H9 (cell line): Measurements from ENCODE around the gene YBX3. TPM values are rescaled to one million over a fixed set of nuclear protein-coding genes. Genes with fewer than 3 reads are reported as not detected.

ENCODE experiments used
- DNase-seq: peaks from one replicate; pipeline ENCODE4 v3.0.0-alpha.2; 2017
- H2AFZ ChIP-seq: one replicate; pipeline ENCODE4 v1.6.1; 2013; ENCODE audit warnings: mild to moderate bottlenecking, low read length, control low read depth, moderate library complexity
- H2AK5ac ChIP-seq: 2 replicates; pipeline ENCODE4 v1.6.1; 2013; ENCODE audit warnings: low read length, control low read depth, mixed read lengths; ENCODE audit not compliant: insufficient read length
- H2BK120ac ChIP-seq: one replicate; pipeline ENCODE4 v1.6.1; 2013; ENCODE audit warnings: low read depth, mild to moderate bottlenecking, low read length, control low read depth, inconsistent platforms; ENCODE audit not compliant: poor library complexity, severe bottlenecking
- H2BK12ac ChIP-seq: 2 replicates; pipeline ENCODE4 v1.6.1; 2013; ENCODE audit warnings: low read length, control low read depth, mixed read lengths, low read depth; ENCODE audit not compliant: insufficient read length
- H2BK15ac ChIP-seq: 2 replicates; pipeline ENCODE4 v1.6.1; 2013; ENCODE audit warnings: low read depth, low read length, control low read depth
- H2BK20ac ChIP-seq: one replicate; pipeline ENCODE4 v1.6.1; 2013; ENCODE audit warnings: low read depth, mild to moderate bottlenecking, low read length, control low read depth, inconsistent platforms; ENCODE audit not compliant: poor library complexity, severe bottlenecking
- H2BK5ac ChIP-seq: 2 replicates; pipeline ENCODE4 v1.6.1; 2013; ENCODE audit warnings: low read length, control low read depth, mixed read lengths; ENCODE audit not compliant: insufficient read length
- H3K14ac ChIP-seq: 2 replicates; pipeline ENCODE4 v1.6.1; 2013; ENCODE audit warnings: low read length, control low read depth; ENCODE audit not compliant: insufficient read depth
- H3K18ac ChIP-seq: 2 replicates; pipeline ENCODE4 v1.6.1; 2013; ENCODE audit warnings: low read depth, mild to moderate bottlenecking, mixed read lengths, low read length, control low read depth; ENCODE audit not compliant: insufficient read length
- H3K23ac ChIP-seq: 2 replicates; pipeline ENCODE4 v1.6.1; 2013; ENCODE audit warnings: low read length, control low read depth, mixed read lengths, low read depth; ENCODE audit not compliant: insufficient read length
- H3K23me2 ChIP-seq: 2 replicates; pipeline ENCODE4 v1.6.1; 2013; ENCODE audit warnings: low read depth, mild to moderate bottlenecking, mixed read lengths, low read length, control low read depth; ENCODE audit not compliant: insufficient read length, poor library complexity, severe bottlenecking
- H3K27ac ChIP-seq: 2 replicates; pipeline ENCODE4 v1.5.1; 2013; ENCODE audit warnings: low read length, control low read depth, mixed read lengths, low read depth; ENCODE audit not compliant: insufficient read length
- H3K27me3 ChIP-seq: 2 replicates; pipeline ENCODE4 v1.6.1; 2013; ENCODE audit warnings: low read length, control low read depth, inconsistent platforms; ENCODE audit not compliant: insufficient read depth
- H3K4ac ChIP-seq: 2 replicates; pipeline ENCODE4 v1.6.1; 2013; ENCODE audit warnings: low read depth, mild to moderate bottlenecking, control low read depth, inconsistent platforms, low read length, moderate library complexity
- H3K4me1 ChIP-seq: 2 replicates; pipeline ENCODE4 v1.6.1; 2013; ENCODE audit warnings: low read length, control low read depth, inconsistent platforms; ENCODE audit not compliant: insufficient read depth
- H3K4me2 ChIP-seq: 2 replicates; pipeline ENCODE4 v1.6.1; 2013; ENCODE audit warnings: low read length, control low read depth, mixed read lengths; ENCODE audit not compliant: insufficient read length, insufficient read depth
- H3K56ac ChIP-seq: 2 replicates; pipeline ENCODE4 v1.6.1; 2013; ENCODE audit warnings: low read depth, mild to moderate bottlenecking, mixed read lengths, low read length, control low read depth; ENCODE audit not compliant: insufficient read length
- H3K79me1 ChIP-seq: 2 replicates; pipeline ENCODE4 v1.6.1; 2013; ENCODE audit warnings: low read depth, mild to moderate bottlenecking, moderate library complexity, low read length, control low read depth, inconsistent platforms; ENCODE audit not compliant: insufficient read depth, poor library complexity, severe bottlenecking
- H3K79me2 ChIP-seq: 2 replicates; pipeline ENCODE4 v1.6.1; 2013; ENCODE audit warnings: low read length, control low read depth, inconsistent platforms; ENCODE audit not compliant: insufficient read depth
- H3K9ac ChIP-seq: 2 replicates; pipeline ENCODE4 v1.6.1; 2013; ENCODE audit warnings: low read length, control low read depth, mixed read lengths; ENCODE audit not compliant: insufficient read length; ENCODE audit errors: extremely low read depth
- H3K9me3 ChIP-seq: one replicate; pipeline ENCODE4 v1.6.1; 2013; ENCODE audit warnings: low read depth, low read length, inconsistent platforms; ENCODE audit not compliant: control insufficient read depth
- H3T11ph ChIP-seq: one replicate; pipeline ENCODE4 v1.6.1; 2013; ENCODE audit warnings: mild to moderate bottlenecking, low read length, control low read depth, inconsistent platforms
- H4K20me1 ChIP-seq: one replicate; pipeline ENCODE4 v1.6.1; 2013; ENCODE audit not compliant: control insufficient read depth, insufficient read length, insufficient read depth
- H4K5ac ChIP-seq: 2 replicates; pipeline ENCODE4 v1.6.1; 2013; ENCODE audit warnings: low read depth, mild to moderate bottlenecking, mixed read lengths, low read length, control low read depth; ENCODE audit not compliant: insufficient read length
- H4K8ac ChIP-seq: replicated peaks from 2 replicates; pipeline ENCODE4 v1.6.1; 2013; ENCODE audit warnings: low read length, control low read depth, mixed read lengths, low read depth; ENCODE audit not compliant: insufficient read length
- H4K91ac ChIP-seq: 2 replicates; pipeline ENCODE4 v1.6.1; 2013; ENCODE audit warnings: low read depth, mild to moderate bottlenecking, moderate library complexity, mixed read lengths, low read length, control low read depth; ENCODE audit not compliant: insufficient read length
- H3K27ac Mint-ChIP-seq, 3 experiments: 2 replicates in 2 of 3; 3 replicates in 1 of 3; pipeline ENCODE4 v1.8.0; 2020 to 2021; ENCODE audit warnings: mixed read lengths in 3 of 3, mild to moderate bottlenecking in 1 of 3, moderate library complexity in 1 of 3
- H3K27me3 Mint-ChIP-seq: 2 replicates; pipeline ENCODE4 v1.8.0; 2021; ENCODE audit warnings: low read depth, mild to moderate bottlenecking, moderate library complexity, mixed read lengths
- H3K36me3 Mint-ChIP-seq, 3 experiments: 2 replicates in 2 of 3; 3 replicates in 1 of 3; pipeline ENCODE4 v1.8.0; 2020 to 2021; ENCODE audit warnings: low read depth in 3 of 3, mixed read lengths in 3 of 3; ENCODE audit not compliant: insufficient read depth in 1 of 3
- H3K4me1 Mint-ChIP-seq, 2 experiments: 2 replicates each; pipeline ENCODE4 v1.8.0; 2020; ENCODE audit warnings: mixed read lengths in 2 of 2
- H3K4me3 Mint-ChIP-seq, 2 experiments: 2 replicates in 1 of 2; 3 replicates in 1 of 2; pipeline ENCODE4 v1.8.0; 2020 to 2021; ENCODE audit warnings: mild to moderate bottlenecking in 2 of 2, mixed read lengths in 2 of 2, moderate library complexity in 1 of 2
- H3K9me3 Mint-ChIP-seq, 2 experiments: 2 replicates in 1 of 2; 3 replicates in 1 of 2; pipeline ENCODE4 v1.8.0; 2020; ENCODE audit warnings: mild to moderate bottlenecking in 2 of 2, mixed read lengths in 2 of 2, moderate library complexity in 1 of 2
- WGBS: extraction: QIAGEN DNeasy Blood & Tissue Kit; methylation state at CpG from one replicate; pipeline ENCODE4 v1.1.7; 2013; ENCODE audit warnings: missing lambda C conversion rate, low lambda C conversion rate, mixed read lengths; ENCODE audit not compliant: insufficient read length; ENCODE audit errors: extremely low coverage; 5-methylcytosine and 5-hydroxymethylcytosine counted together
- total RNA-seq: library from RNA; stranded (reverse); gene quantifications from 2 replicates; pipeline ENCODE4 v1.2.1, GENCODE V29; 2021
- TF ChIP-seq, protein P1 (sequence below): fragments of 200-600 bp; sonication (generic); conservative IDR thresholded peaks from 3 replicates; pipeline ENCODE4 v1.8.0; 2021; ENCODE audit warnings: antibody characterized with exemption, mild to moderate bottlenecking

The YBX3 gene
- total RNA-seq, 1 experiment from 2014 or later = 343 TPM

DNA sequence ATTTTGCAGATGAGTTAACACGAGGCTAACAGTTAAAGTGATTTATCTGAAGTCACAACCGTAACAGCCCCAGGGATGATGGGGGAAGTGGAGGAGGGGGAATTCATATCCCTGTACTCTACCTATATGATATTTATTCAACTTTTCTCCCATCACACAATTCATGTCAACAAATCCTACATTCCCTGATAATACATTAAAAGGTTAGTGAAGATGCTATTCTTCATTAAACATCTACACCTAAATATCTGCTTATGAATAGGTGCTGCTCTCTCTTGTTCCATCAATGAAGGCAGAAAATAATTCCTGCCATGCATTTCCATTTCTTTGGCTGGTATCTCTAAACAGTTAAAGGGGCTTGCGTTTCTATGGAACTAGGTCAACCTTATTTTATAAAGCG lies 6.8 kb downstream of the YBX3 start:
- WGBS = no CpG with 5 or more reads among the region's 4 CpGs
- no peaks in the 10 kb centered on the region for H4K20me1 ChIP-seq
- no peak overlapping the region for H3T11ph ChIP-seq
- H3K23ac ChIP-seq = no peak overlapping the region
- H2BK15ac ChIP-seq = no peak overlapping the region
- H3K4me1 ChIP-seq = peaks cover 2% of the 10 kb centered on the region; the same call in 1 of the 2 replicates
- H3K9ac ChIP-seq = no peak overlapping the region
- no peaks in the 10 kb centered on the region for H3K9me3 ChIP-seq
- no peak overlapping the region for H3K56ac ChIP-seq
- no peak overlapping the region for H3K27ac ChIP-seq
- H4K5ac ChIP-seq = no peak overlapping the region
- no peak overlapping the region for H4K8ac ChIP-seq
- no peak overlapping the region for H2BK12ac ChIP-seq
- peaks cover 47 to 48% of the 10 kb centered on the region in 2 experiments for H3K4me1 Mint-ChIP-seq
- no peak overlapping the region for H2BK120ac ChIP-seq
- H3K27me3 Mint-ChIP-seq = no peaks in the 10 kb centered on the region
- H3K18ac ChIP-seq = no peak overlapping the region
- TF ChIP-seq, protein P1, sequence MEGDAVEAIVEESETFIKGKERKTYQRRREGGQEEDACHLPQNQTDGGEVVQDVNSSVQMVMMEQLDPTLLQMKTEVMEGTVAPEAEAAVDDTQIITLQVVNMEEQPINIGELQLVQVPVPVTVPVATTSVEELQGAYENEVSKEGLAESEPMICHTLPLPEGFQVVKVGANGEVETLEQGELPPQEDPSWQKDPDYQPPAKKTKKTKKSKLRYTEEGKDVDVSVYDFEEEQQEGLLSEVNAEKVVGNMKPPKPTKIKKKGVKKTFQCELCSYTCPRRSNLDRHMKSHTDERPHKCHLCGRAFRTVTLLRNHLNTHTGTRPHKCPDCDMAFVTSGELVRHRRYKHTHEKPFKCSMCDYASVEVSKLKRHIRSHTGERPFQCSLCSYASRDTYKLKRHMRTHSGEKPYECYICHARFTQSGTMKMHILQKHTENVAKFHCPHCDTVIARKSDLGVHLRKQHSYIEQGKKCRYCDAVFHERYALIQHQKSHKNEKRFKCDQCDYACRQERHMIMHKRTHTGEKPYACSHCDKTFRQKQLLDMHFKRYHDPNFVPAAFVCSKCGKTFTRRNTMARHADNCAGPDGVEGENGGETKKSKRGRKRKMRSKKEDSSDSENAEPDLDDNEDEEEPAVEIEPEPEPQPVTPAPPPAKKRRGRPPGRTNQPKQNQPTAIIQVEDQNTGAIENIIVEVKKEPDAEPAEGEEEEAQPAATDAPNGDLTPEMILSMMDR = no peak
- H3K36me3 Mint-ChIP-seq = peaks cover 25 to 62% (median 51%) of the 10 kb centered on the region in 3 experiments; a peak in 6 of 7 replicates
- peaks cover 19% of the 10 kb centered on the region for H3K79me2 ChIP-seq
- no peak overlapping the region for H2AFZ ChIP-seq
- no peak overlapping the region for H2BK20ac ChIP-seq
- H3K4me2 ChIP-seq = no peak overlapping the region
- DNase-seq = no peak
- no peak overlapping the region for H4K91ac ChIP-seq
- H3K23me2 ChIP-seq = no peaks in the 10 kb centered on the region
- no peak overlapping the region for H2AK5ac ChIP-seq
- no peak overlapping the region for H3K4ac ChIP-seq
- no peak overlapping the region for H3K14ac ChIP-seq
- no peaks in the 10 kb centered on the region for H3K79me1 ChIP-seq
- H3K4me3 Mint-ChIP-seq = no peak overlapping the region
- no peaks in the 10 kb centered on the region for H3K9me3 Mint-ChIP-seq
- peak overlapping the region in 1 of 3 experiments; percentile 82; a peak in 2 of 7 replicates for H3K27ac Mint-ChIP-seq
- no peak overlapping the region for H2BK5ac ChIP-seq
- no peaks in the 10 kb centered on the region for H3K27me3 ChIP-seq
